Neural progenitor cell (in vitro differentiated cells): ENCODE results near the gene TIMM8B. TPM values are rescaled to one million over a fixed set of nuclear protein-coding genes. Genes with fewer than 3 reads are reported as not detected.
"Not testable (repeated sequence)": the region's sequence is repeated elsewhere in the genome, so short reads cannot be mapped to it uniquely, and the experiment has no call there.

Experiments
- DNase-seq: peaks from one replicate; pipeline ENCODE4 v3.0.0-alpha.2; 2016; ENCODE audit warnings: low spot score
- H2AFZ ChIP-seq: fragments of 200-600 bp; sonication (generic); replicated peaks from 2 replicates; pipeline ENCODE4 v1.6.1; 2016; ENCODE audit warnings: antibody characterized with exemption
- H3F3A ChIP-seq: fragments of 200-600 bp; sonication (generic); 2 replicates; pipeline ENCODE4 v1.6.1; 2016; ENCODE audit warnings: antibody characterized with exemption, low read depth
- H3K27ac ChIP-seq: fragments of 200-600 bp; sonication (generic); 2 replicates; pipeline ENCODE4 v1.5.1; 2016; ENCODE audit warnings: mild to moderate bottlenecking
- H3K27me3 ChIP-seq: fragments of 200-600 bp; sonication (generic); 2 replicates; pipeline ENCODE4 v1.6.1; 2016; ENCODE audit warnings: mild to moderate bottlenecking, moderate library complexity
- H3K36me3 ChIP-seq: fragments of 200-600 bp; sonication (generic); 2 replicates; pipeline ENCODE4 v1.5.1; 2016
- H3K4me1 ChIP-seq: fragments of 200-600 bp; sonication (generic); 2 replicates; pipeline ENCODE4 v1.6.1; 2016; ENCODE audit warnings: mixed run types
- H3K4me2 ChIP-seq: fragments of 200-600 bp; sonication (generic); 2 replicates; pipeline ENCODE4 v1.6.1; 2016
- H3K4me3 ChIP-seq: fragments of 200-600 bp; sonication (generic); 2 replicates; pipeline ENCODE4 v1.5.1; 2016
- H3K79me2 ChIP-seq: fragments of 200-600 bp; sonication (generic); 2 replicates; pipeline ENCODE4 v1.6.1; 2016; ENCODE audit warnings: low read depth
- H3K9ac ChIP-seq: fragments of 200-600 bp; sonication (generic); 2 replicates; pipeline ENCODE4 v1.6.1; 2016
- H3K9me3 ChIP-seq: fragments of 200-600 bp; sonication (generic); 2 replicates; pipeline ENCODE4 v1.5.1; 2016; ENCODE audit warnings: low read depth
- H4K20me1 ChIP-seq: fragments of 200-600 bp; sonication (generic); 2 replicates; pipeline ENCODE4 v1.6.1; 2016; ENCODE audit warnings: low read depth
- H3K27ac Mint-ChIP-seq: 3 replicates; pipeline ENCODE4 v1.8.0; 2021; ENCODE audit warnings: mixed read lengths
- H3K27me3 Mint-ChIP-seq: 2 replicates; pipeline ENCODE4 v1.8.0; 2022; ENCODE audit warnings: low read depth, mild to moderate bottlenecking, inconsistent platforms, moderate library complexity, mixed read lengths; ENCODE audit not compliant: insufficient read depth
- H3K36me3 Mint-ChIP-seq: 3 replicates; pipeline ENCODE4 v1.8.0; 2021; ENCODE audit warnings: mixed read lengths
- H3K4me1 Mint-ChIP-seq: 3 replicates; pipeline ENCODE4 v1.8.0; 2021; ENCODE audit warnings: mixed read lengths
- H3K4me3 Mint-ChIP-seq: 3 replicates; pipeline ENCODE4 v1.8.0; 2021; ENCODE audit warnings: mild to moderate bottlenecking, moderate library complexity, mixed read lengths
- H3K9me3 Mint-ChIP-seq: 3 replicates; pipeline ENCODE4 v1.8.0; 2020; ENCODE audit warnings: mixed read lengths
- EZH2 ChIP-seq: fragments of 200-600 bp; sonication (generic); IDR thresholded peaks from 2 replicates; pipeline ENCODE4 v1.6.1; 2017; ENCODE audit warnings: antibody characterized with exemption, mild to moderate bottlenecking, moderate library complexity
- EZH2phosphoT487 ChIP-seq: fragments of 200-600 bp; sonication (generic); IDR thresholded peaks from 2 replicates; pipeline ENCODE4 v1.6.1; 2017; ENCODE audit warnings: antibody characterized with exemption
- total RNA-seq: library from RNA; depleted of rRNA; stranded (reverse); fragments of >200 nt; gene quantifications from 2 replicates; pipeline ENCODE4 v1.2.3, GENCODE V29; 2015; ENCODE audit warnings: low replicate concordance
- TF ChIP-seq, protein P1 (sequence below): fragments of 200-600 bp; sonication (generic); IDR thresholded peaks from 2 replicates; pipeline ENCODE4 v1.5.1; 2017; ENCODE audit warnings: antibody characterized with exemption, mild to moderate bottlenecking

Gene TIMM8B
- total RNA-seq, 1 donor from 2014 or later: 38.9 TPM

DNA sequence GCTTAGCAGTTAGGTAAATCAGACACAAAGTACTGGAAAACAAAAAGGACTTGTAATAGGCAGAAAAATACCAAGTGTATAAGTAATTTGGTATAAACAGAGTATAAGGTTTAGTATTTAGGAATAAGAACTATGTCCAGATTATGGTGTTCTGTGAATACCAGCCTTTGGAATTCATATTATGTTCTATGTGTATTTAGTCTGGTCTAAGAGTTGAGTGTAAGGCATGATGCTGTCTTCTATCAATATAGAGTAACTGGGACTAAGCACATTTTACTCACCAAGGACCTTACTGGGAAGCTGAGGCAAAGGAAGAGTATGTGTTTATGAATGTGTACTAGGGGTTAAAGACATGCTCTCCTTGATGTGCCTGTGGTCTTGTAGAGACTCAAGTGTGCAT is 9.6 kb upstream of the TIMM8B start:
- TF ChIP-seq, protein P1, sequence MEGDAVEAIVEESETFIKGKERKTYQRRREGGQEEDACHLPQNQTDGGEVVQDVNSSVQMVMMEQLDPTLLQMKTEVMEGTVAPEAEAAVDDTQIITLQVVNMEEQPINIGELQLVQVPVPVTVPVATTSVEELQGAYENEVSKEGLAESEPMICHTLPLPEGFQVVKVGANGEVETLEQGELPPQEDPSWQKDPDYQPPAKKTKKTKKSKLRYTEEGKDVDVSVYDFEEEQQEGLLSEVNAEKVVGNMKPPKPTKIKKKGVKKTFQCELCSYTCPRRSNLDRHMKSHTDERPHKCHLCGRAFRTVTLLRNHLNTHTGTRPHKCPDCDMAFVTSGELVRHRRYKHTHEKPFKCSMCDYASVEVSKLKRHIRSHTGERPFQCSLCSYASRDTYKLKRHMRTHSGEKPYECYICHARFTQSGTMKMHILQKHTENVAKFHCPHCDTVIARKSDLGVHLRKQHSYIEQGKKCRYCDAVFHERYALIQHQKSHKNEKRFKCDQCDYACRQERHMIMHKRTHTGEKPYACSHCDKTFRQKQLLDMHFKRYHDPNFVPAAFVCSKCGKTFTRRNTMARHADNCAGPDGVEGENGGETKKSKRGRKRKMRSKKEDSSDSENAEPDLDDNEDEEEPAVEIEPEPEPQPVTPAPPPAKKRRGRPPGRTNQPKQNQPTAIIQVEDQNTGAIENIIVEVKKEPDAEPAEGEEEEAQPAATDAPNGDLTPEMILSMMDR: no peak
- TF ChIP-seq EZH2phosphoT487 (no peak), EZH2 (no peak)
- H3K79me2 ChIP-seq: no peaks in the 10 kb centered on the region
- no peak overlapping the region for H3K9ac ChIP-seq
- H3K4me3 ChIP-seq: no peak overlapping the region
- no peak overlapping the region for H3K27ac ChIP-seq
- H3K27me3 ChIP-seq: no peaks in the 10 kb centered on the region
- Mint-ChIP-seq H3K4me3 (no peak overlapping the region), H3K36me3 (peaks cover 10% of the 10 kb centered on the region), H3K27ac (no peak overlapping the region), H3K9me3 (no peaks in the 10 kb centered on the region), H3K27me3 (no peaks in the 10 kb centered on the region), H3K4me1 (no peaks in the 10 kb centered on the region)
- no peak overlapping the region for H2AFZ ChIP-seq
- H3F3A ChIP-seq: no peaks in the 10 kb centered on the region
- H3K36me3 ChIP-seq: peaks cover 6% of the 10 kb centered on the region
- DNase-seq: no peak
- no peaks in the 10 kb centered on the region for H3K9me3 ChIP-seq
- no peaks in the 10 kb centered on the region for H4K20me1 ChIP-seq
- no peak overlapping the region for H3K4me2 ChIP-seq
- no peaks in the 10 kb centered on the region for H3K4me1 ChIP-seq

- peaks cover 13% of the 10 kb centered on the region for H3K36me3 Mint-ChIP-seq
These were observed 8.7 kb upstream of the TIMM8B start for GRCh38 chr11:112095302-112095701.

DNA sequence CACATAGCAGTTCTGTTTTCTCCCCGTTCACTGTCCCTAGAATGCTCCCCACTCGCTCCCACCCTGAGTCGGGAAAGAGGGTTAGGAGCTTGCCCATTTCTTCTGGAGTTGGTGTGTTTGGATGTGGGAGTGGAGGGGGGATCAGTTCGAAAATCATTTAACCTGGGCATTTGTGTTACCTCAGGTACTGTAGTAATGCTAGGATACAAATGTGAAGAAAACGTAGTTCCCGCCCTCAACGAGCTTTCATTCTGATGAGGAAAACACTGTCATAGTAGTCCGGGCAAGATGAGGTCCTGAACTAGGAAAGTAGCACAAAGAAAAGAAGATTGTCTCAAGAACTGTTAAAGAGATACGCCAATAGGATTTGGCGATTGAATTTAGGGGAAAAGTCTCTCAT is 656 bp upstream of the TIMM8B start:
- Mint-ChIP-seq H3K4me1 (peaks cover 28% of the 10 kb centered on the region), H3K9me3 (no peaks in the 10 kb centered on the region), H3K27me3 (peaks cover 11% of the 10 kb centered on the region), H3K36me3 (peaks cover 23% of the 10 kb centered on the region), H3K4me3 (peak overlapping the region; percentile 100), H3K27ac (peak overlapping the region; percentile 98)
- Histone ChIP-seq H3K27me3 (no peaks in the 10 kb centered on the region), H3K9ac (peak overlapping the region; percentile 61), H3K4me2 (peak overlapping the region; percentile 87), H3K79me2 (peaks cover 34% of the 10 kb centered on the region), H4K20me1 (peaks cover 5% of the 10 kb centered on the region), H3K4me3 (peak overlapping the region; percentile 90), H3K27ac (no peak overlapping the region), H3F3A (peaks cover 26% of the 10 kb centered on the region), H3K9me3 (no peaks in the 10 kb centered on the region), H2AFZ (peak overlapping the region; percentile 35), H3K36me3 (peaks cover 26% of the 10 kb centered on the region), H3K4me1 (peaks cover 10% of the 10 kb centered on the region)
- peak; percentile 3 for DNase-seq
- TF ChIP-seq EZH2 (no peak), EZH2phosphoT487 (no peak)
- TF ChIP-seq, protein P1: no peak

More at GRCh38 chr11:112095302-112095701, 8.7 kb upstream of the TIMM8B start:
- H3K4me3 Mint-ChIP-seq, H3K79me2 ChIP-seq, H3K9me3 Mint-ChIP-seq, H3K9ac ChIP-seq, H3K4me3 ChIP-seq, H3K4me1 Mint-ChIP-seq, H3K4me2 ChIP-seq, H3K4me1 ChIP-seq, H3K27me3 Mint-ChIP-seq, DNase-seq, H3K36me3 ChIP-seq, H3K27me3 ChIP-seq, H3K27ac Mint-ChIP-seq, H3F3A ChIP-seq, H3K27ac ChIP-seq, H2AFZ ChIP-seq, H4K20me1 ChIP-seq, H3K9me3 ChIP-seq: not testable (repeated sequence)

DNA sequence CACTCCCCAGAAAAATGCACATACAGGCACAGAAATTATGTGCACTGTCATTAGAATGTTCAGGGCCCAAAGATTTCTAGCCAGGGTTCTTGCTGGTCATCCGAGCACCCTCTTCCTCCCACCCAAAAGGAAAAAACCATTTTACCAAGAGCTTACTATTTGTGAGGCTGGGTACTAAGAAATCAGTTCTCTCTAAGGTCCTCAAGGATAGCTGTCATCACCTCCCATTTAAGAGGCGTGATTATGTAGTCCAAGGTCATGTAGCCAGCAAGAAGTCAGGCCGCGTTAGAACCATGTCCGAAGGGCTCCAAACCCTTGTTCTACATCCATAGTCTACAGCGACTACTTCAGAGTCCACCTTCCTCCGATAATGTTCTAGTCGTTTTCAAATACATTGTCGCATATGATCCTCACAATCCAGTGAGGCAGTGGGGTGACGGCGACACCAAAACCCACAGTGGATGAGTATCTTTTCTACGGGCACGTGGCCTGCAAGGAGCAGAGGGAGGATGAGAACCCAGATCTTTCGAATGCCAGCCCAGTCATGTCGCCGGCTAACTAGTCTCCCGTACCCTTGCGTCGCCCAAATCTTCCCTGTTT is 634 bp downstream of the TIMM8B start:
- Histone ChIP-seq H3K9me3 (no peaks in the 10 kb centered on the region), H3K27ac (no peak overlapping the region), H3K9ac (peak overlapping the region; percentile 78), H3K27me3 (no peaks in the 10 kb centered on the region), H3F3A (peaks cover 32% of the 10 kb centered on the region), H3K79me2 (peaks cover 34% of the 10 kb centered on the region), H4K20me1 (peaks cover 5% of the 10 kb centered on the region), H3K4me2 (peak overlapping the region; percentile 98), H3K4me3 (peak overlapping the region; percentile 90), H3K4me1 (peaks cover 10% of the 10 kb centered on the region), H2AFZ (peak overlapping the region; percentile 86), H3K36me3 (peaks cover 31% of the 10 kb centered on the region)
- no peaks in the 10 kb centered on the region for H3K9me3 Mint-ChIP-seq
- no peak for DNase-seq
- H3K27me3 Mint-ChIP-seq: peaks cover 11% of the 10 kb centered on the region
- peak overlapping the region; percentile 100 for H3K4me3 Mint-ChIP-seq
- H3K36me3 Mint-ChIP-seq: peaks cover 20% of the 10 kb centered on the region
- TF ChIP-seq EZH2: no peak
- no peak for TF ChIP-seq EZH2phosphoT487
- TF ChIP-seq, protein P1: no peak
- H3K27ac Mint-ChIP-seq: peak overlapping the region; percentile 98
- H3K4me1 Mint-ChIP-seq: peaks cover 28% of the 10 kb centered on the region
